IMR-90 (cell line): ENCODE data around the gene ANXA2. TPM values are rescaled to one million over a fixed set of nuclear protein-coding genes. Genes with fewer than 3 reads are reported as not detected.

Experiments
- ATAC-seq: fragments of 200-7000 bp; cut with Tn5 transposase; 2 replicates; pipeline ENCODE4 v1.9.1; 2020; ENCODE audit warnings: low read depth, mild to moderate bottlenecking, moderate library complexity
- BruUV-seq: library from RNA; stranded (reverse); fragments of 400-500 nt; replicated peaks from 2 replicates; lab custom pipeline; 2021; lab: Mats Ljungman, UMichigan
- CTCF ChIA-PET: fragments of 300-600 bp; formaldehyde crosslinking; extraction: SDS; loops from one replicate; lab custom pipeline; 2021; ENCODE audit warnings: antibody characterized with exemption; lab: Yijun Ruan, JAX
- POLR2A ChIA-PET: fragments of 300-600 bp; sonication (Branson Sonifier 250); formaldehyde crosslinking; loops from one replicate; lab custom pipeline; 2022; ENCODE audit warnings: antibody characterized with exemption; ENCODE audit not compliant: unreplicated experiment; lab: Charles Lee
- DNase-seq: peaks from one replicate; pipeline ENCODE4 v3.0.0; 2013
- H2AFZ ChIP-seq: replicated peaks from 2 replicates; pipeline ENCODE3; 2013; ENCODE audit warnings: low read length, mild to moderate bottlenecking; ENCODE audit not compliant: poor library complexity
- H2AK5ac ChIP-seq: 2 replicates; pipeline ENCODE4 v1.6.1; 2013; ENCODE audit warnings: low read depth, low read length, inconsistent platforms
- H2AK9ac ChIP-seq: replicated peaks from 2 replicates; pipeline ENCODE3; 2013; ENCODE audit warnings: mild to moderate bottlenecking, low read depth, low read length, moderate library complexity; ENCODE audit not compliant: poor library complexity
- H2BK120ac ChIP-seq: 2 replicates; pipeline ENCODE4 v1.6.1; 2013; ENCODE audit warnings: low read depth, low read length, inconsistent platforms
- H2BK15ac ChIP-seq: 3 replicates; pipeline ENCODE4 v1.6.1; 2013; ENCODE audit warnings: low read depth, low read length, inconsistent platforms
- H2BK20ac ChIP-seq: 2 replicates; pipeline ENCODE4 v1.6.1; 2013; ENCODE audit warnings: low read depth, mild to moderate bottlenecking, inconsistent platforms, low read length, moderate library complexity
- H2BK5ac ChIP-seq: 2 replicates; pipeline ENCODE4 v1.6.1; 2013; ENCODE audit warnings: mild to moderate bottlenecking, low read depth, low read length, inconsistent platforms; ENCODE audit not compliant: poor library complexity, severe bottlenecking
- H3K14ac ChIP-seq: replicated peaks from 2 replicates; pipeline ENCODE4 v1.6.1; 2013; ENCODE audit warnings: low read depth, low read length, inconsistent platforms
- H3K18ac ChIP-seq: 2 replicates; pipeline ENCODE4 v1.6.1; 2013; ENCODE audit warnings: low read depth, low read length, control low read depth
- H3K23ac ChIP-seq: 2 replicates; pipeline ENCODE4 v1.6.1; 2013; ENCODE audit warnings: low read depth, low read length, inconsistent platforms
- H3K27ac ChIP-seq: 2 replicates; pipeline ENCODE4 v1.5.1; 2013; ENCODE audit warnings: mild to moderate bottlenecking, control low read depth, low read length; ENCODE audit not compliant: insufficient read depth
- H3K27me3 ChIP-seq: 2 replicates; pipeline ENCODE4 v1.6.1; 2013; ENCODE audit warnings: low read length; ENCODE audit not compliant: control insufficient read depth, insufficient read depth
- H3K36me3 ChIP-seq: 2 replicates; pipeline ENCODE4 v1.6.1; 2013; ENCODE audit warnings: low read length, mixed read lengths; ENCODE audit not compliant: control insufficient read depth, insufficient read depth
- H3K4ac ChIP-seq: 2 replicates; pipeline ENCODE4 v1.6.1; 2013; ENCODE audit warnings: low read depth, low read length, inconsistent platforms
- H3K4me1 ChIP-seq: 2 replicates; pipeline ENCODE4 v1.6.1; 2013; ENCODE audit warnings: low read length, mixed read lengths; ENCODE audit not compliant: control insufficient read depth, insufficient read depth
- H3K4me2 ChIP-seq: 2 replicates; pipeline ENCODE4 v1.6.1; 2013; ENCODE audit warnings: low read depth, mild to moderate bottlenecking, control low read depth, low read length, moderate library complexity
- H3K4me3 ChIP-seq: 2 replicates; pipeline ENCODE4 v1.5.1; 2013; ENCODE audit warnings: low read depth, mild to moderate bottlenecking, control low read depth, low read length, moderate library complexity; ENCODE audit not compliant: insufficient read depth
- H3K56ac ChIP-seq: 2 replicates; pipeline ENCODE4 v1.6.1; 2013; ENCODE audit warnings: low read length, inconsistent platforms; ENCODE audit not compliant: insufficient read depth; ENCODE audit errors: extremely low read depth
- H3K79me1 ChIP-seq, 2 experiments: 2 replicates each; pipeline ENCODE4 v1.6.1; 2013; ENCODE audit warnings: low read length in 2 of 2, inconsistent platforms in 1 of 2, low read depth in 1 of 2
- H3K9ac ChIP-seq: 2 replicates; pipeline ENCODE4 v1.6.1; 2013; ENCODE audit warnings: low read depth, low read length, control low read depth
- H3K9me1 ChIP-seq: 2 replicates; pipeline ENCODE4 v1.6.1; 2013; ENCODE audit warnings: low read length, inconsistent platforms; ENCODE audit not compliant: insufficient read depth
- H3K9me3 ChIP-seq: 2 replicates; pipeline ENCODE4 v1.6.1; 2013; ENCODE audit warnings: low read length; ENCODE audit not compliant: control insufficient read depth, insufficient read depth
- H4K20me1 ChIP-seq: 2 replicates; pipeline ENCODE4 v1.6.1; 2013; ENCODE audit warnings: low read length, inconsistent platforms; ENCODE audit not compliant: insufficient read depth
- H4K5ac ChIP-seq: 2 replicates; pipeline ENCODE4 v1.6.1; 2013; ENCODE audit warnings: mild to moderate bottlenecking, low read depth, low read length, control low read depth
- H4K8ac ChIP-seq, 2 experiments: 2 replicates each; pipeline ENCODE4 v1.6.1; 2013; ENCODE audit warnings: low read depth in 2 of 2, low read length in 2 of 2, control low read depth in 1 of 2, inconsistent platforms in 1 of 2
- H4K91ac ChIP-seq: 2 replicates; pipeline ENCODE4 v1.6.1; 2013; ENCODE audit warnings: low read depth, low read length, inconsistent platforms; ENCODE audit not compliant: insufficient read depth
- CEBPB ChIP-seq: IDR thresholded peaks from 2 replicates; pipeline ENCODE4 v1.6.1; 2012; ENCODE audit warnings: low read depth, low read length, improper control_type of control experiment
- CHD1 ChIP-seq: IDR thresholded peaks from 2 replicates; pipeline ENCODE4 v1.6.1; 2012; ENCODE audit warnings: low read depth, low read length, improper control_type of control experiment
- NFE2L2 ChIP-seq: fragments of 150-350 bp; IDR thresholded peaks from 2 replicates; pipeline ENCODE4 v1.6.1; 2016; ENCODE audit warnings: low read depth, mild to moderate bottlenecking, low read length
- RCOR1 ChIP-seq: IDR thresholded peaks from 2 replicates; pipeline ENCODE4 v1.6.1; 2012; ENCODE audit warnings: mild to moderate bottlenecking, low read length, improper control_type of control experiment; ENCODE audit not compliant: insufficient replicate concordance
- RFX5 ChIP-seq: IDR thresholded peaks from 2 replicates; pipeline ENCODE4 v1.8.0; 2012; ENCODE audit warnings: low read depth, mild to moderate bottlenecking, low read length, moderate library complexity
- dilution Hi-C: fragments of 300-500 bp; cut with HindIII; formaldehyde crosslinking; loops from one replicate; pipeline ENCODE4 v1.14.3; 2018; ENCODE audit warnings: low sequenced_read_pairs; ENCODE audit not compliant: unreplicated experiment
- in situ Hi-C: fragments of 300-500 bp; cut with MboI; formaldehyde crosslinking; loops from 3 replicates; pipeline ENCODE4 v1.14.3; 2019; ENCODE audit warnings: low sequenced_read_pairs, inconsistent platforms, mixed read lengths
- intact Hi-C: fragments of 100-400 bp; cut with micrococcal nuclease; formaldehyde crosslinking; loops from 2 replicates; pipeline ENCODE4 v1.10.0; 2022
- polyA plus RNA-seq, 3 experiments: library from polyadenylated mRNA; depleted of rRNA; stranded (reverse); fragments of >200 nt; gene quantifications; 2 replicates each; pipeline ENCODE4 v1.2.3, GENCODE V29; 2012; ENCODE audit warnings: low replicate concordance in 1 of 3
- total RNA-seq: library from RNA; depleted of rRNA; stranded (reverse); fragments of >200 nt; gene quantifications from 2 replicates; pipeline ENCODE4 v1.2.3, GENCODE V29; 2012
- TF ChIP-seq, protein P1 (sequence below): conservative IDR thresholded peaks from 2 replicates; pipeline ENCODE4 v1.5.1; 2012; ENCODE audit warnings: mild to moderate bottlenecking, low read depth, low read length, improper control_type of control experiment

ANXA2 gene
- total and polyA plus RNA-seq, 2 of the 4 experiments (the other 2 are of a cell fraction), result 7,454 to 8,412 TPM

DNA sequence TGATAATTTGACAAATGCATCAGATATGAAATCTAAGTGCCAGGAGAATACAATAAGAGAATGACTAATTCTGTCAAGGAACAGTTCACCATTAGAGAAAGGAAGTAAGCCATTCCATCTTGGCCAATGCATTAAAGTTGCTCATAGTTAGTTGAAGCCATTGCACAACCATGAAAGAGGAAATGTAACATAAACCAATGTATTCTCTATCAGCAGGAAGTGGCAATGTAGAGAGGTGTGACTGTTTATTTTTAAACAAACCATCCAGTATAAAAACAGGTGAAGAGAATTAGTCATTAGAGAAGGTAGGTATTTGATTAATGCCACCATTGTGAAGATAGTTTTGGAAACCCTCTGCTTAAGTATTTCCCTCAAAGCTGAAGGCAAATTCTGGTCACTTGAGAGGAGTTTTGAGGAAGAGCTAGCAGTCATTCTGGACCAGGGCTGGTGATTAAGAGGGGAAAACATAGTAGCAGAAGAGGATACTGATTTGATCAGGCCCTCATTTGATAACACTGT, 10.7 kb upstream of the ANXA2 start:
- DNase-seq, result peak; percentile 88
- H3K9ac ChIP-seq, result no peak overlapping the region

More for the DNA sequence above, 10.7 kb upstream of the ANXA2 start:
- peak overlapping the region; percentile 86 for H2BK5ac ChIP-seq
- no peak overlapping the region for H3K56ac ChIP-seq
- ChIA-PET POLR2A (no interaction called here), CTCF (no interaction called here)
- H3K18ac ChIP-seq, result peak overlapping the region; percentile 56; the same call in 1 of the 2 replicates
- H4K91ac ChIP-seq, result no peak overlapping the region
- peak; percentile 99 for TF ChIP-seq CEBPB
- no peak for TF ChIP-seq NFE2L2
- TF ChIP-seq CHD1, result no peak
- TF ChIP-seq RFX5, result no peak
- TF ChIP-seq, protein P1, sequence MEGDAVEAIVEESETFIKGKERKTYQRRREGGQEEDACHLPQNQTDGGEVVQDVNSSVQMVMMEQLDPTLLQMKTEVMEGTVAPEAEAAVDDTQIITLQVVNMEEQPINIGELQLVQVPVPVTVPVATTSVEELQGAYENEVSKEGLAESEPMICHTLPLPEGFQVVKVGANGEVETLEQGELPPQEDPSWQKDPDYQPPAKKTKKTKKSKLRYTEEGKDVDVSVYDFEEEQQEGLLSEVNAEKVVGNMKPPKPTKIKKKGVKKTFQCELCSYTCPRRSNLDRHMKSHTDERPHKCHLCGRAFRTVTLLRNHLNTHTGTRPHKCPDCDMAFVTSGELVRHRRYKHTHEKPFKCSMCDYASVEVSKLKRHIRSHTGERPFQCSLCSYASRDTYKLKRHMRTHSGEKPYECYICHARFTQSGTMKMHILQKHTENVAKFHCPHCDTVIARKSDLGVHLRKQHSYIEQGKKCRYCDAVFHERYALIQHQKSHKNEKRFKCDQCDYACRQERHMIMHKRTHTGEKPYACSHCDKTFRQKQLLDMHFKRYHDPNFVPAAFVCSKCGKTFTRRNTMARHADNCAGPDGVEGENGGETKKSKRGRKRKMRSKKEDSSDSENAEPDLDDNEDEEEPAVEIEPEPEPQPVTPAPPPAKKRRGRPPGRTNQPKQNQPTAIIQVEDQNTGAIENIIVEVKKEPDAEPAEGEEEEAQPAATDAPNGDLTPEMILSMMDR, result no peak
- no peak for TF ChIP-seq RCOR1
- no peak overlapping the region for H3K4ac ChIP-seq
- peak overlapping the region; percentile 16; the same call in 1 of the 2 replicates for H3K4me2 ChIP-seq
- no peaks in the 10 kb centered on the region for H3K27me3 ChIP-seq
- H4K8ac ChIP-seq, result 0 out of 4 replicates have a peak overlapping the region, but pooled peaks of 1 of the 2 experiments have one; percentile 18
- no peak overlapping the region for H2BK120ac ChIP-seq
- H3K27ac ChIP-seq, result no peak overlapping the region; the same call in 1 of the 2 replicates
- H3K4me1 ChIP-seq, result peaks cover 12% of the 10 kb centered on the region
- intact Hi-C loops (no loop called here), dilution Hi-C loops (no loop called here), in situ Hi-C loops (no loop called here)
- H2BK15ac ChIP-seq, result no peak overlapping the region
- H3K79me1 ChIP-seq, result peaks cover 0 to 19% of the 10 kb centered on the region in 2 experiments; a peak in 2 of 4 replicates
- H2AK5ac ChIP-seq, result no peak overlapping the region
- H4K20me1 ChIP-seq, result no peaks in the 10 kb centered on the region
- H2AK9ac ChIP-seq, result no peak overlapping the region
- no peak overlapping the region for H3K14ac ChIP-seq
- H2AFZ ChIP-seq, result no peak overlapping the region
- no peaks in the 10 kb centered on the region for H3K9me3 ChIP-seq
- BruUV-seq, result no TSS peak
- no peak overlapping the region for H3K4me3 ChIP-seq
- H3K23ac ChIP-seq, result no peak overlapping the region
- H3K36me3 ChIP-seq, result no peaks in the 10 kb centered on the region
- peak overlapping the region; percentile 18; the same call in 1 of the 2 replicates for H2BK20ac ChIP-seq
- ATAC-seq, result peak; percentile 55
- peaks cover 11% of the 10 kb centered on the region for H3K9me1 ChIP-seq
- no peak overlapping the region for H4K5ac ChIP-seq
